Endothelial cell of umbilical vein (primary cell): Measurements from ENCODE around the gene C17orf100. TPM values are rescaled to one million over a fixed set of nuclear protein-coding genes. Genes with fewer than 3 reads are reported as not detected.
A peak's percentile ranks its signal among the peaks of the same experiment; 100 is the strongest.

Source experiments
- BruUV-seq: library from RNA; stranded (reverse); fragments of 400-500 nt; replicated peaks from 2 replicates; lab custom pipeline; 2021; lab: Mats Ljungman, UMichigan
- CTCF ChIA-PET: fragments of 300-600, 350-600 bp; sonication (Branson Sonifier 250); formaldehyde crosslinking; loops from one replicate; lab custom pipeline; 2021; ENCODE audit warnings: antibody characterized with exemption, inconsistent platforms; lab: Charles Lee
- POLR2A ChIA-PET: fragments of 300-600, 350-600 bp; sonication (Branson Sonifier 250); formaldehyde crosslinking; loops from one replicate; lab custom pipeline; 2021; ENCODE audit warnings: antibody characterized with exemption, inconsistent platforms; lab: Charles Lee
- DNase-seq: peaks from one replicate; pipeline ENCODE4 v3.0.0-alpha.2; 2011; ENCODE audit warnings: low read depth, low spot score
- FAIRE-seq: peaks from 2 replicates; lab custom pipeline; 2011; peaks lifted over from hg19 to GRCh38; lab: Jason Lieb, UNC
- H2AFZ ChIP-seq: 2 replicates; pipeline ENCODE4 v1.6.0; 2012; ENCODE audit warnings: low read depth, low read length, control low read depth, inconsistent platforms
- H3K27ac ChIP-seq: 2 replicates; pipeline ENCODE4 v1.5.1; 2011; ENCODE audit warnings: low read depth, mild to moderate bottlenecking, control low read depth, low read length, moderate library complexity; ENCODE audit not compliant: insufficient read depth
- H3K27me3 ChIP-seq, 2 experiments: 2 replicates each; pipeline versions ENCODE4 v1.6.0 to v1.6.1; 2011; ENCODE audit warnings: low read length in 2 of 2, mixed read lengths in 1 of 2; ENCODE audit not compliant: control insufficient read depth in 2 of 2, insufficient read depth in 2 of 2
- H3K36me3 ChIP-seq, 2 experiments: 2 replicates in 1 of 2; 3 replicates in 1 of 2; pipeline ENCODE4 v1.5.1; 2011; ENCODE audit warnings: low read length in 2 of 2, mild to moderate bottlenecking in 1 of 2, moderate library complexity in 1 of 2; ENCODE audit not compliant: control insufficient read depth in 2 of 2, insufficient read depth in 2 of 2; ENCODE audit errors: extremely low read depth in 1 of 2
- H3K4me1 ChIP-seq: 3 replicates; pipeline ENCODE4 v1.5.1; 2011; ENCODE audit warnings: mild to moderate bottlenecking, low read length; ENCODE audit not compliant: control insufficient read depth, insufficient read depth; ENCODE audit errors: extremely low read depth
- H3K4me2 ChIP-seq: 2 replicates; pipeline ENCODE4 v1.6.1; 2011; ENCODE audit warnings: low read length, control low read depth, mixed read lengths; ENCODE audit not compliant: insufficient read depth
- H3K4me3 ChIP-seq, 3 experiments: fragments of 200-600 bp in 1 of 3; sonication (generic), shearing (Covaris generic) in 1 of 3; replicated peaks in 1 of 3; 2 replicates each; pipeline ENCODE4 v1.5.1; 2011 to 2016; ENCODE audit warnings: control low read depth in 3 of 3, low read length in 3 of 3, mild to moderate bottlenecking in 2 of 3, inconsistent platforms in 1 of 3, low read depth in 1 of 3, moderate library complexity in 1 of 3; ENCODE audit not compliant: insufficient read depth in 1 of 3
- H3K79me2 ChIP-seq: 2 replicates; pipeline ENCODE4 v1.6.0; 2012; ENCODE audit warnings: low read length, inconsistent platforms; ENCODE audit not compliant: control insufficient read depth, insufficient read depth
- H3K9ac ChIP-seq: replicated peaks from 2 replicates; pipeline ENCODE3; 2011; ENCODE audit warnings: low read length, control low read depth; ENCODE audit not compliant: insufficient read depth; ENCODE audit errors: extremely low read depth
- H3K9me1 ChIP-seq: replicated peaks from 3 replicates; pipeline ENCODE4 v1.6.0; 2011; ENCODE audit warnings: mild to moderate bottlenecking, low read length; ENCODE audit not compliant: control insufficient read depth, insufficient read depth; ENCODE audit errors: extremely low read depth
- H3K9me3 ChIP-seq: replicated peaks from 2 replicates; pipeline ENCODE4 v1.5.1; 2012; ENCODE audit warnings: low read length, inconsistent platforms; ENCODE audit not compliant: control insufficient read depth, insufficient read depth
- H4K20me1 ChIP-seq: replicated peaks from 2 replicates; pipeline ENCODE3; 2011; ENCODE audit warnings: mild to moderate bottlenecking, low read length; ENCODE audit not compliant: control insufficient read depth, insufficient read depth; ENCODE audit errors: extremely low read depth
- CTCF ChIP-seq, 2 donors: IDR thresholded peaks; 1 replicate in 1 of 2; 2 replicates in 1 of 2; pipeline ENCODE4 v1.5.1; 2011; ENCODE audit warnings: low read length in 2 of 2, mild to moderate bottlenecking in 2 of 2, moderate library complexity in 2 of 2, control low read depth in 1 of 2, inconsistent platforms in 1 of 2, low read depth in 1 of 2; ENCODE audit not compliant: insufficient read depth in 1 of 2; ENCODE audit errors: extremely low read depth in 1 of 2
- EZH2 ChIP-seq: IDR thresholded peaks from 2 replicates; pipeline ENCODE4 v1.6.1; 2012; ENCODE audit warnings: borderline replicate concordance, low read depth, mild to moderate bottlenecking, moderate library complexity, low read length, inconsistent platforms; ENCODE audit not compliant: severe bottlenecking
- FOS ChIP-seq: IDR thresholded peaks from 2 replicates; pipeline ENCODE4 v1.6.1; 2011; ENCODE audit warnings: mild to moderate bottlenecking, low read length, moderate library complexity, borderline replicate concordance; ENCODE audit not compliant: insufficient read depth
- GATA2 ChIP-seq: IDR thresholded peaks from 2 replicates; pipeline ENCODE4 v1.7.0; 2011; ENCODE audit warnings: low read depth, mild to moderate bottlenecking, moderate library complexity, mixed read lengths, low read length; ENCODE audit not compliant: insufficient read length, insufficient read depth
- JUN ChIP-seq: IDR thresholded peaks from 2 replicates; pipeline ENCODE4 v1.6.1; 2011; ENCODE audit warnings: borderline replicate concordance, low read depth; ENCODE audit not compliant: insufficient read length, insufficient read depth
- MAX ChIP-seq: IDR thresholded peaks from 2 replicates; pipeline ENCODE4 v1.6.1; 2011; ENCODE audit not compliant: insufficient read depth, insufficient read length
- POLR2A ChIP-seq: IDR thresholded peaks from 2 replicates; pipeline ENCODE4 v1.6.1; 2012; ENCODE audit warnings: low read depth, mild to moderate bottlenecking, control low read depth, low read length
- POLR2AphosphoS5 ChIP-seq: IDR thresholded peaks from 2 replicates; pipeline ENCODE4 v1.6.1; 2012; ENCODE audit warnings: low read depth, mild to moderate bottlenecking, control low read depth, low read length, moderate library complexity; ENCODE audit not compliant: insufficient read depth
- dilution Hi-C: fragments of 300-500 bp; cut with MboI; formaldehyde crosslinking; loops from one replicate; pipeline ENCODE4 v1.15.0; 2019; ENCODE audit warnings: low sequenced_read_pairs; ENCODE audit not compliant: extremely low pct_ligation_motif_present
- intact Hi-C: fragments of 100-400 bp; cut with micrococcal nuclease; formaldehyde crosslinking; loops from one replicate; pipeline ENCODE4 v1.10.0; 2022
- polyA plus RNA-seq, 4 experiments: library from polyadenylated mRNA; depleted of rRNA in 3 of 4; stranded (reverse) in 3 of 4; unstranded in 1 of 4; fragments of >200 nt; gene quantifications; 2 replicates each; pipeline versions ENCODE4 v1.2.1 to v1.2.3, GENCODE V29; 2011 to 2012; ENCODE audit warnings: missing spikeins in 1 of 4
- total RNA-seq: library from RNA; stranded (reverse); gene quantifications from 2 replicates; pipeline ENCODE4 v1.2.3, GENCODE V29; 2021

The C17orf100 gene
- total and polyA plus RNA-seq, 2 donors (not counting 3 experiments of a cell fraction or from before 2014, with no cell fraction given): 0.99 to 1.4 TPM

- H3K9me3 ChIP-seq: no peaks in the 10 kb centered on the region
- ChIA-PET CTCF (interaction anchor here (0.6 to 1.2 kb wide), 7 partner anchors 31 to 212 kb away, joined by 3 to 13 read pairs (median 4); no protein-coding TSS in a partner anchor), POLR2A (no interaction called here)
- dilution Hi-C loops: no loop called here
- no peaks in the 10 kb centered on the region for H3K9me1 ChIP-seq
- H3K79me2 ChIP-seq: peaks cover 48% of the 10 kb centered on the region
- no peak overlapping the region for H3K4me2 ChIP-seq
- H3K36me3 ChIP-seq: peaks cover 5 to 13% of the 10 kb centered on the region in 2 experiments
- intact Hi-C loops: loop anchor here (10.0 kb wide), 2 partner anchors 813 to 1063 kb away; partner anchors contain the start of gene NLRP1
- no TSS peak for BruUV-seq
- DNase-seq: peak; percentile 19
- no peak for FAIRE-seq
- peaks cover 12% of the 10 kb centered on the region for H3K4me1 ChIP-seq
- H4K20me1 ChIP-seq: no peaks in the 10 kb centered on the region
- peaks cover 4 to 10% of the 10 kb centered on the region in 2 experiments for H3K27me3 ChIP-seq
- no peak overlapping the region for H3K4me3 ChIP-seq
- H3K9ac ChIP-seq: no peak overlapping the region
- H2AFZ ChIP-seq: no peak overlapping the region
- TF ChIP-seq CTCF (IDR thresholded peaks at IDR 0.05; ENCODE audit: extremely low read depth in 1 of 2, insufficient read depth in 1 of 2, low read depth in 1 of 2, low read length in 2 of 2): peak in 1 of 2 donors; percentile 35
- no peak for TF ChIP-seq POLR2A
- TF ChIP-seq JUN: no peak
- TF ChIP-seq FOS: no peak
- no peak for TF ChIP-seq GATA2
- no peak for TF ChIP-seq EZH2
- TF ChIP-seq POLR2AphosphoS5: no peak
- no peak for TF ChIP-seq MAX
- no peak overlapping the region for H3K27ac ChIP-seq
Measured at GRCh38 chr17:6648181-6648580, 3.4 kb upstream of the C17orf100 start.
